Mucosa of descending colon (tissue), 3 donors: Measurements from ENCODE around the gene SYNGAP1. TPM values are rescaled to one million over a fixed set of nuclear protein-coding genes. Genes with fewer than 3 reads are reported as not detected.

Experiments used
- ATAC-seq: fragments of 200-7000 bp; cut with Tn5 transposase; one replicate; pipeline ENCODE4 v1.9.1; 2020; ENCODE audit warnings: mild to moderate bottlenecking, moderate library complexity
- DNase-seq, 3 donors: peaks; one replicate each; pipeline ENCODE4 v3.0.0-alpha.2; 2020
- H3K36me3 ChIP-seq: fragments of 200-600 bp; one replicate; pipeline ENCODE4 v1.8.0; 2021; ENCODE audit warnings: low read depth, mild to moderate bottlenecking
- H3K4me1 ChIP-seq: fragments of 200-600 bp; one replicate; pipeline ENCODE4 v1.8.0; 2021; ENCODE audit warnings: low read depth, mild to moderate bottlenecking
- H3K4me3 ChIP-seq: fragments of 200-600 bp; one replicate; pipeline ENCODE4 v1.8.0; 2021; ENCODE audit warnings: mild to moderate bottlenecking
- H3K9me3 ChIP-seq: fragments of 200-600 bp; one replicate; pipeline ENCODE4 v1.8.0; 2021; ENCODE audit warnings: mild to moderate bottlenecking
- intact Hi-C, 2 donors: fragments of 100-400 bp; cut with DNase I in 1 of 2; cut with micrococcal nuclease in 1 of 2; formaldehyde crosslinking; loops; one replicate each; pipeline versions ENCODE4 v1.11.0 to v1.11.1; 2022; cut with DNase I, micrococcal nuclease
- total RNA-seq, 3 donors: library from RNA; stranded (reverse); fragmentation: NEBNext Ultra II Directional in 2 of 3; extraction: Animal tissue kit (Norgen Biotek cat#: 25700) in 2 of 3; gene quantifications; one replicate each; pipeline versions ENCODE4 v1.2.1 to v1.2.4, GENCODE V29; 2021 to 2023
- TF ChIP-seq, protein P1 (sequence below): fragments of 200-600 bp; IDR thresholded peaks from one replicate; pipeline ENCODE4 v1.8.0; 2022; ENCODE audit warnings: antibody characterized with exemption, mild to moderate bottlenecking
- donor health status: DM: no; HTN: no; CAD: no; lungs with moderate emphysema.
- donor health status: DM: no; HTN: no; CAD: no.
- donor health status: DM: no; HTN: yes; CAD: no.

SYNGAP1 gene
- total RNA-seq, 3 donors from 2014 or later = 8.1 to 39.8 (median 8.8) TPM

GRCh38 chr6:33450434-33450833, 30.6 kb downstream of the SYNGAP1 start:
- intact Hi-C loops = no loop called here

GRCh38 chr6:33451606-33452005, 31.7 kb downstream of the SYNGAP1 start:
- Histone ChIP-seq H3K4me3 (no peak overlapping the region), H3K36me3 (no peaks in the 10 kb centered on the region), H3K4me1 (peaks cover 15% of the 10 kb centered on the region), H3K9me3 (no peaks in the 10 kb centered on the region)
- DNase-seq (no peak), ATAC-seq (no peak)
- intact Hi-C loops = no loop called here
- TF ChIP-seq, protein P1, sequence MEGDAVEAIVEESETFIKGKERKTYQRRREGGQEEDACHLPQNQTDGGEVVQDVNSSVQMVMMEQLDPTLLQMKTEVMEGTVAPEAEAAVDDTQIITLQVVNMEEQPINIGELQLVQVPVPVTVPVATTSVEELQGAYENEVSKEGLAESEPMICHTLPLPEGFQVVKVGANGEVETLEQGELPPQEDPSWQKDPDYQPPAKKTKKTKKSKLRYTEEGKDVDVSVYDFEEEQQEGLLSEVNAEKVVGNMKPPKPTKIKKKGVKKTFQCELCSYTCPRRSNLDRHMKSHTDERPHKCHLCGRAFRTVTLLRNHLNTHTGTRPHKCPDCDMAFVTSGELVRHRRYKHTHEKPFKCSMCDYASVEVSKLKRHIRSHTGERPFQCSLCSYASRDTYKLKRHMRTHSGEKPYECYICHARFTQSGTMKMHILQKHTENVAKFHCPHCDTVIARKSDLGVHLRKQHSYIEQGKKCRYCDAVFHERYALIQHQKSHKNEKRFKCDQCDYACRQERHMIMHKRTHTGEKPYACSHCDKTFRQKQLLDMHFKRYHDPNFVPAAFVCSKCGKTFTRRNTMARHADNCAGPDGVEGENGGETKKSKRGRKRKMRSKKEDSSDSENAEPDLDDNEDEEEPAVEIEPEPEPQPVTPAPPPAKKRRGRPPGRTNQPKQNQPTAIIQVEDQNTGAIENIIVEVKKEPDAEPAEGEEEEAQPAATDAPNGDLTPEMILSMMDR = no peak

More at GRCh38 chr6:33450434-33450833, 30.6 kb downstream of the SYNGAP1 start:
- Histone ChIP-seq H3K36me3 (no peaks in the 10 kb centered on the region), H3K9me3 (no peaks in the 10 kb centered on the region), H3K4me3 (no peak overlapping the region), H3K4me1 (peaks cover 14% of the 10 kb centered on the region)
- ATAC-seq (no peak), DNase-seq (no peak)
- TF ChIP-seq, protein P1 = no peak

- TF ChIP-seq, protein P1 = no peak
- H3K9me3 ChIP-seq = no peaks in the 10 kb centered on the region
- no peak for ATAC-seq
- intact Hi-C loops = no loop called here
- no peak overlapping the region for H3K4me3 ChIP-seq
- no peak for DNase-seq
- no peaks in the 10 kb centered on the region for H3K36me3 ChIP-seq
- H3K4me1 ChIP-seq = peaks cover 15% of the 10 kb centered on the region
Observed at GRCh38 chr6:33452496-33452895, 32.6 kb downstream of the SYNGAP1 start.

- DNase-seq = no peak
- Histone ChIP-seq H3K4me3 (peak overlapping the region; percentile 45), H3K4me1 (peaks cover 15% of the 10 kb centered on the region), H3K36me3 (no peaks in the 10 kb centered on the region), H3K9me3 (no peaks in the 10 kb centered on the region)
- TF ChIP-seq, protein P1 = no peak
- no peak for ATAC-seq
- intact Hi-C loops = no loop called here
Observed at GRCh38 chr6:33453393-33454008, 33.6 kb downstream of the SYNGAP1 start.

- ATAC-seq (peak; percentile 100), DNase-seq (peak; percentile 97 to 98 (median 98))
- intact Hi-C loops = no loop called here
- Histone ChIP-seq H3K4me1 (peaks cover 15% of the 10 kb centered on the region), H3K9me3 (no peaks in the 10 kb centered on the region), H3K4me3 (peak within 1 kb of the TSS; percentile 45), H3K36me3 (no peaks in the 10 kb centered on the region)
- TF ChIP-seq, protein P1 = no peak
Observed at GRCh38 chr6:33454009-33454946, 34.4 kb downstream of the SYNGAP1 start, which contains the start of gene ZBTB9. Gene ZBTB9 (plus strand): TSS chr6:33454576. CDS start chr6:33455101, 525 bp downstream.
